Measurements from ENCODE around the gene MAMDC4. TPM values are rescaled to one million over a fixed set of nuclear protein-coding genes. Genes with fewer than 3 reads are reported as not detected.

Gene MAMDC4
- total RNA-seq, 1 experiment from 2014 or later = 17.3 TPM

GRCh38 chr9:136821826-136822544 is 30.2 kb upstream of the MAMDC4 start:
- Histone ChIP-seq H4K20me1 (ENCODE audit: insufficient read depth) (no peaks in the 10 kb centered on the region), H3K27ac (ENCODE audit: low read depth, low read length) (no peak overlapping the region), H3K36me3 (ENCODE audit: control insufficient read depth in 1 of 2, insufficient read depth in 2 of 2, low read length in 2 of 2) (peaks cover 0 to 8% of the 10 kb centered on the region in 2 experiments; a peak in 3 of 4 replicates), H3K79me2 (ENCODE audit: insufficient read depth, low read length) (peaks cover 6% of the 10 kb centered on the region; the same call in 1 of the 2 replicates), H2AFZ (ENCODE audit: low read depth, low read length, poor library complexity, severe bottlenecking) (no peak overlapping the region), H3K27me3 (ENCODE audit: insufficient read depth, low read length) (no peaks in the 10 kb centered on the region), H3K4me1 (ENCODE audit: control insufficient read depth in 1 of 2, insufficient read depth in 2 of 2, low read length in 2 of 2) (no peaks in the 10 kb centered on the region), H3K4me3 (replicated peaks in 1 of 2; ENCODE audit: low read depth in 1 of 2, low read length in 2 of 2) (no peak overlapping the region), H3K9me2 (ENCODE audit: insufficient read depth) (no peaks in the 10 kb centered on the region), H3K4me2 (ENCODE audit: low read length) (no peak overlapping the region), H3K9me3 (ENCODE audit: control insufficient read depth in 1 of 2, insufficient read depth in 1 of 2, low read depth in 1 of 2, low read length in 2 of 2) (no peaks in the 10 kb centered on the region), H3K9ac (ENCODE audit: low read length) (no peak overlapping the region)
- DNase-seq (ENCODE audit: low read depth, low spot score) (no peak), ATAC-seq (no peak)
- ChIA-PET RAD21 (ENCODE audit: low non-redundant PET in 1 of 2, low total read pairs in 2 of 2, uncharacterized antibody in 2 of 2, unreplicated experiment in 2 of 2) (no interaction called here), POLR2A (no interaction called here), CTCF (no interaction called here)
- no peak for TF ChIP-seq CTCF (IDR thresholded peaks at IDR 0.05 in 2 of 3, conservative IDR thresholded peaks at IDR 0.05 in 1 of 3; ENCODE audit: borderline replicate concordance in 1 of 3, insufficient read depth in 1 of 3, low read depth in 2 of 3, low read length in 2 of 3)
- no peak for TF ChIP-seq POLR2AphosphoS5 (IDR thresholded peaks at IDR 0.05; ENCODE audit: low read depth, low read length)
- no peak for TF ChIP-seq SIN3A (IDR thresholded peaks at IDR 0.05; ENCODE audit: low read depth)
- no peak for TF ChIP-seq RAD21 (IDR thresholded peaks at IDR 0.05; ENCODE audit: low read depth)
- TF ChIP-seq EGR1 (IDR thresholded peaks at IDR 0.05; ENCODE audit: low read depth) = no peak
- BruUV-seq (replicated peaks) = no TSS peak
- intact Hi-C loops (cut with micrococcal nuclease) = no loop called here
